Heart left ventricle (tissue), 13 donors: Measurements from ENCODE around the gene MLLT3.

Experiments used
- CTCF ChIP-seq, 12 donors: fragments of 200-600 bp; sonication (generic) in 4 of 12; IDR thresholded peaks; one replicate each; pipeline versions ENCODE4 v1.5.0 to v1.8.0; 2018 to 2022; ENCODE audit warnings: antibody characterized with exemption in 12 of 12, mild to moderate bottlenecking in 5 of 12
- POLR2A ChIP-seq, 2 donors: fragments of 450-650 bp; IDR thresholded peaks; one replicate each; pipeline ENCODE4 v1.6.1; 2017; ENCODE audit warnings: antibody characterized with exemption in 2 of 2, mild to moderate bottlenecking in 2 of 2, moderate library complexity in 2 of 2
- donor health status: ischemic (EF 13 %, LVEDD 7.1; RV severe dilation, severe dysfunction).
- donor health status: DM: no; HTN: yes; CAD: no.
- donor health status: DM: no; HTN: no; CAD: no.
- donor health status: ischemic (EF 25% LVEDD 6.9; RV normal size, moderate dysfunction).
- donor health status: ischemic (EF 25% LVEDD 5.7; RV mildly dilated, moderate dysfunction).
- donor health status: ischemic (EF 35%, LVEDD 5.7; RV mildly dilated, moderate dysfunction).
- donor health status: nonischemic (EF 11% LVEDD 7.7; RV severe dilation, severe dysfunction).
- donor health status: DM: yes; HTN: yes; CAD: no.
- donor health status: PGD.
- donor health status: ischemic (EF 29% LVEDD 5.4; RV normal size, mild dysfunction).
- donor health status: nonischemic (EF 23%, LVEDD 6.1; RV moderate dilation, normal function).

- no peak for TF ChIP-seq CTCF (IDR thresholded peaks at IDR 0.05)
- no peak for TF ChIP-seq POLR2A (IDR thresholded peaks at IDR 0.05)
Measured at GRCh38 chr9:20506099-20506900, 116.0 kb downstream of the MLLT3 start.
